H1 (cell line): Measurements from ENCODE around the gene TBC1D2. TPM values are rescaled to one million over a fixed set of nuclear protein-coding genes. Genes with fewer than 3 reads are reported as not detected.
A peak's percentile ranks its signal among the peaks of the same experiment; 100 is the strongest.

Experiments
- CTCF ChIA-PET: fragments of 300-600 bp; sonication (Branson Sonifier 250); formaldehyde crosslinking; loops from one replicate; lab custom pipeline; 2021; ENCODE audit not compliant: partially characterized antibody; lab: Charles Lee
- POLR2A ChIA-PET: fragments of 300-600 bp; sonication (Branson Sonifier 250); formaldehyde crosslinking; loops from one replicate; lab custom pipeline; 2021; ENCODE audit warnings: inconsistent platforms; ENCODE audit not compliant: partially characterized antibody; lab: Charles Lee
- DNase-seq, 2 experiments: peaks; one replicate each; pipeline versions ENCODE4 v3.0.0 to v3.0.0-alpha.2; 2010 to 2022; ENCODE audit warnings: low spot score in 2 of 2, low read depth in 1 of 2, mixed read lengths in 1 of 2
- FAIRE-seq: peaks from 2 replicates; lab custom pipeline; 2011; peaks lifted over from hg19 to GRCh38; lab: Jason Lieb, UNC
- H2AFZ ChIP-seq: 2 replicates; pipeline ENCODE4 v1.8.1; 2012; ENCODE audit warnings: low read length, inconsistent platforms
- H2AK5ac ChIP-seq: 2 replicates; pipeline ENCODE4 v1.6.1; 2013; ENCODE audit warnings: low read depth, low read length
- H2BK120ac ChIP-seq: replicated peaks from 2 replicates; pipeline ENCODE3; 2013; ENCODE audit warnings: low read depth, low read length, inconsistent platforms
- H2BK12ac ChIP-seq: 2 replicates; pipeline ENCODE4 v1.6.1; 2013; ENCODE audit warnings: low read depth, low read length
- H2BK15ac ChIP-seq: 2 replicates; pipeline ENCODE4 v1.6.1; 2013; ENCODE audit warnings: low read length
- H2BK20ac ChIP-seq: 2 replicates; pipeline ENCODE4 v1.6.1; 2013; ENCODE audit warnings: low read length
- H2BK5ac ChIP-seq: 2 replicates; pipeline ENCODE4 v1.6.1; 2013; ENCODE audit warnings: low read depth, low read length
- H3K14ac ChIP-seq: 2 replicates; pipeline ENCODE4 v1.6.1; 2013; ENCODE audit warnings: inconsistent platforms; ENCODE audit not compliant: insufficient read length
- H3K18ac ChIP-seq: 2 replicates; pipeline ENCODE4 v1.6.1; 2013; ENCODE audit warnings: low read length; ENCODE audit errors: extremely low read depth
- H3K23ac ChIP-seq: 2 replicates; pipeline ENCODE4 v1.6.1; 2013; ENCODE audit warnings: inconsistent platforms; ENCODE audit not compliant: insufficient read length
- H3K23me2 ChIP-seq: 2 replicates; pipeline ENCODE4 v1.6.1; 2013; ENCODE audit warnings: low read depth, low read length
- H3K27ac ChIP-seq: 2 replicates; pipeline ENCODE4 v1.6.1; 2011; ENCODE audit warnings: low read depth, low read length, inconsistent platforms
- H3K27me3 ChIP-seq, 4 experiments: replicated peaks in 1 of 4; 1 replicate in 1 of 4; 2 replicates in 3 of 4; pipeline versions ENCODE4 v1.6.1 to v1.8.1; 2011 to 2013; ENCODE audit warnings: low read length in 3 of 4, mild to moderate bottlenecking in 3 of 4, inconsistent platforms in 2 of 4, mixed read lengths in 2 of 4, moderate library complexity in 1 of 4; ENCODE audit not compliant: control insufficient read depth in 3 of 4, insufficient read depth in 3 of 4; ENCODE audit errors: extremely low read depth in 1 of 4
- H3K36me3 ChIP-seq, 4 experiments: 2 replicates each; pipeline versions ENCODE4 v1.6.1 to v1.8.1; 2011 to 2013; ENCODE audit warnings: mild to moderate bottlenecking in 4 of 4, low read length in 3 of 4, moderate library complexity in 2 of 4, control low read depth in 1 of 4, inconsistent platforms in 1 of 4; ENCODE audit not compliant: insufficient read depth in 4 of 4, control insufficient read depth in 2 of 4
- H3K4ac ChIP-seq: replicated peaks from 2 replicates; pipeline ENCODE3; 2013; ENCODE audit warnings: low read length, low read depth, mixed read lengths, inconsistent platforms; ENCODE audit not compliant: insufficient read length
- H3K4me1 ChIP-seq, 4 experiments: replicated peaks in 1 of 4; 1 replicate in 1 of 4; 2 replicates in 3 of 4; pipeline versions ENCODE4 v1.6.1 to v1.8.1; 2011 to 2013; ENCODE audit warnings: low read length in 3 of 4, inconsistent platforms in 2 of 4, mixed read lengths in 1 of 4; ENCODE audit not compliant: insufficient read depth in 4 of 4, control insufficient read depth in 3 of 4
- H3K4me2 ChIP-seq, 2 experiments: 2 replicates each; pipeline versions ENCODE4 v1.6.1 to v1.8.1; 2011 to 2013; ENCODE audit warnings: low read depth in 2 of 2, low read length in 2 of 2, control low read depth in 1 of 2, inconsistent platforms in 1 of 2, mild to moderate bottlenecking in 1 of 2; ENCODE audit not compliant: insufficient read depth in 1 of 2
- H3K4me3 ChIP-seq, 4 experiments: fragments of 200-600, 300-600 bp in 1 of 4; sonication (generic), shearing (Covaris generic), sonication (Bioruptor Twin) in 1 of 4; 2 replicates each; pipeline versions ENCODE4 v1.5.1 to v1.8.1; 2011 to 2016; ENCODE audit warnings: low read length in 4 of 4, low read depth in 3 of 4, control low read depth in 2 of 4, inconsistent platforms in 2 of 4, mild to moderate bottlenecking in 2 of 4, mixed read lengths in 1 of 4, moderate library complexity in 1 of 4; ENCODE audit not compliant: insufficient read depth in 2 of 4; ENCODE audit errors: extremely low read depth in 1 of 4
- H3K56ac ChIP-seq: replicated peaks from 2 replicates; pipeline ENCODE3; 2013; ENCODE audit warnings: low read depth, mild to moderate bottlenecking, mixed read lengths, low read length, inconsistent platforms; ENCODE audit not compliant: insufficient read length
- H3K79me1 ChIP-seq: 2 replicates; pipeline ENCODE4 v1.6.1; 2013; ENCODE audit warnings: low read depth, low read length, control low read depth
- H3K79me2 ChIP-seq, 2 experiments: 2 replicates each; pipeline versions ENCODE4 v1.6.1 to v1.8.1; 2012 to 2013; ENCODE audit warnings: low read length in 2 of 2, mild to moderate bottlenecking in 2 of 2, inconsistent platforms in 1 of 2; ENCODE audit not compliant: insufficient read depth in 2 of 2, control insufficient read depth in 1 of 2
- H3K9ac ChIP-seq, 4 experiments: replicated peaks in 1 of 4; 1 replicate in 1 of 4; 2 replicates in 3 of 4; pipeline versions ENCODE4 v1.6.1 to v1.8.1; 2011 to 2013; ENCODE audit warnings: low read depth in 3 of 4, low read length in 3 of 4, control low read depth in 2 of 4, mild to moderate bottlenecking in 2 of 4, moderate library complexity in 2 of 4, inconsistent platforms in 1 of 4; ENCODE audit errors: extremely low read depth in 1 of 4
- H3K9me3 ChIP-seq, 2 experiments: 2 replicates each; pipeline versions ENCODE4 v1.6.1 to v1.8.1; 2012 to 2013; ENCODE audit warnings: mild to moderate bottlenecking in 2 of 2, moderate library complexity in 2 of 2, control low read depth in 1 of 2, inconsistent platforms in 1 of 2, low read depth in 1 of 2, low read length in 1 of 2, mixed read lengths in 1 of 2; ENCODE audit not compliant: insufficient read depth in 2 of 2
- H4K20me1 ChIP-seq, 2 experiments: replicated peaks in 1 of 2; 2 replicates each; pipeline versions ENCODE3 to v1.8.1; 2011 to 2013; ENCODE audit warnings: inconsistent platforms in 2 of 2, low read length in 2 of 2, mild to moderate bottlenecking in 1 of 2; ENCODE audit not compliant: insufficient read depth in 2 of 2, control insufficient read depth in 1 of 2
- H4K5ac ChIP-seq: 2 replicates; pipeline ENCODE4 v1.6.1; 2013; ENCODE audit warnings: low read length, low read depth, mixed read lengths, inconsistent platforms; ENCODE audit not compliant: insufficient read length
- H4K8ac ChIP-seq: 2 replicates; pipeline ENCODE4 v1.8.0; 2013; ENCODE audit warnings: mild to moderate bottlenecking, moderate library complexity, low read length, inconsistent platforms; ENCODE audit not compliant: insufficient read depth; ENCODE audit errors: extremely low read depth
- H4K91ac ChIP-seq: replicated peaks from 2 replicates; pipeline ENCODE3; 2013; ENCODE audit warnings: low read length, mixed read lengths, inconsistent platforms; ENCODE audit not compliant: insufficient read length
- EP300 ChIP-seq, 2 experiments: IDR thresholded peaks; 1 replicate in 1 of 2; 2 replicates in 1 of 2; pipeline ENCODE4 v1.6.1; 2011 to 2012; ENCODE audit warnings: low read depth in 2 of 2, low read length in 2 of 2, mild to moderate bottlenecking in 2 of 2, borderline replicate concordance in 1 of 2, inconsistent platforms in 1 of 2, moderate library complexity in 1 of 2
- EZH2 ChIP-seq: fragments of 200-600 bp; sonication (generic); IDR thresholded peaks from 2 replicates; pipeline ENCODE4 v1.7.1; 2012; ENCODE audit warnings: low read depth, mild to moderate bottlenecking, moderate library complexity, low read length, inconsistent platforms; ENCODE audit not compliant: severe bottlenecking
- JUN ChIP-seq: IDR thresholded peaks from 2 replicates; pipeline ENCODE4 v1.6.1; 2011; ENCODE audit warnings: low read depth, mild to moderate bottlenecking, improper control_type of control experiment, low read length
- KDM5A ChIP-seq: fragments of 200-600 bp; IDR thresholded peaks from 2 replicates; pipeline ENCODE4 v1.7.1; 2012; ENCODE audit warnings: mild to moderate bottlenecking, low read length, inconsistent platforms, mixed read lengths
- RNF2 ChIP-seq: fragments of 200-900, 300-1000 bp; sonication (generic); IDR thresholded peaks from 2 replicates; pipeline ENCODE4 v1.7.1; 2016; ENCODE audit warnings: borderline replicate concordance, low read depth, mild to moderate bottlenecking, antibody characterized with exemption, low read length; ENCODE audit not compliant: poor library complexity, severe bottlenecking; ENCODE audit errors: missing control alignments
- SP4 ChIP-seq: IDR thresholded peaks from 2 replicates; pipeline ENCODE4 v1.6.1; 2012; ENCODE audit warnings: low read length, inconsistent platforms
- TAF7 ChIP-seq: optimal IDR thresholded peaks from 2 replicates; pipeline ENCODE3; 2011; ENCODE audit warnings: low read depth, mild to moderate bottlenecking, inconsistent platforms, low read length, moderate library complexity, borderline replicate concordance
- TBP ChIP-seq: IDR thresholded peaks from 2 replicates; pipeline ENCODE4 v1.6.1; 2011; ENCODE audit warnings: low read depth, low read length, improper control_type of control experiment
- WGBS, 2 experiments: shearing (Covaris generic) in 1 of 2; methylation state at CpG; one replicate each; pipeline versions ENCODE4 v1.1.6 to v1.1.7; 2013 to 2015; ENCODE audit warnings: low lambda C conversion rate in 2 of 2, mixed read lengths in 2 of 2, inconsistent platforms in 1 of 2, low coverage in 1 of 2, missing lambda C conversion rate in 1 of 2; ENCODE audit not compliant: insufficient replicate concordance in 2 of 2, insufficient coverage in 1 of 2, insufficient read length in 1 of 2; ENCODE audit errors: extremely low coverage in 1 of 2, missing lambda C conversion rate in 1 of 2; 5-methylcytosine and 5-hydroxymethylcytosine counted together
- polyA plus RNA-seq, 7 experiments: library from polyadenylated mRNA; depleted of rRNA in 3 of 7; stranded (reverse) in 5 of 7; unstranded in 2 of 7; fragments of >200 nt in 5 of 7; fragments of 200-250 nt in 2 of 7; gene quantifications; 1 replicate in 5 of 7; 2 replicates in 1 of 7; 4 replicates in 1 of 7; pipeline versions ENCODE4 v1.2.1 to v1.2.3, GENCODE V29; 2011 to 2013; ENCODE audit warnings: missing spikeins in 2 of 7, mixed read lengths in 2 of 7
- total RNA-seq: library from RNA; stranded (reverse); fragmentation: NEBNext Ultra II Directional; extraction: Animal tissue kit (Norgen Biotek cat#: 25700); gene quantifications from 2 replicates; pipeline ENCODE4 v1.2.1, GENCODE V29; 2021
- TF ChIP-seq, protein P1 (sequence below): IDR thresholded peaks from 2 replicates; pipeline ENCODE4 v1.6.1; 2012; ENCODE audit warnings: inconsistent platforms

Gene TBC1D2
- total and polyA plus RNA-seq, 2 of the 8 experiments (the other 6 are each of a cell fraction or from before 2014, with no cell fraction given) = 7.4 TPM

GRCh38 chr9:98190757-98191105 lies 64.7 kb downstream of the TBC1D2 start:
- Histone ChIP-seq H3K36me3 (no peaks in the 10 kb centered on the region), H4K20me1 (peaks cover 2 to 6% of the 10 kb centered on the region in 2 experiments), H4K5ac (no peak overlapping the region), H3K4ac (no peak overlapping the region), H3K56ac (no peak overlapping the region), H2BK12ac (no peak overlapping the region), H3K9ac (no peak overlapping the region), H3K23me2 (peaks cover 13% of the 10 kb centered on the region), H4K8ac (no peak overlapping the region), H2BK15ac (no peak overlapping the region), H2AK5ac (no peak overlapping the region), H3K4me1 (peaks cover under 1 to 16% (median 7%) of the 10 kb centered on the region in 4 experiments), H3K79me1 (peaks cover 6% of the 10 kb centered on the region; the same call in 1 of the 2 replicates), H3K79me2 (peaks cover 0 to 3% of the 10 kb centered on the region in 2 experiments; a peak in 2 of 4 replicates), H2BK20ac (no peak overlapping the region), H2BK5ac (no peak overlapping the region), H2BK120ac (no peak overlapping the region), H2AFZ (no peak overlapping the region), H3K18ac (no peak overlapping the region), H3K14ac (no peak overlapping the region), H4K91ac (no peak overlapping the region), H3K27ac (no peak overlapping the region), H3K23ac (no peak overlapping the region), H3K9me3 (no peaks in the 10 kb centered on the region), H3K27me3 (peaks cover 0 to 7% (median 3%) of the 10 kb centered on the region in 4 experiments; a peak in 2 of 7 replicates), H3K4me2 (peak overlapping the region in 1 of 2 experiments; percentile 68; a peak in 1 of 4 replicates), H3K4me3 (no peak overlapping the region)
- TF ChIP-seq JUN (no peak), TAF7 (no peak), EZH2 (no peak), EP300 (IDR thresholded peaks at IDR 0.05; ENCODE audit: borderline replicate concordance in 1 of 2, low read depth in 2 of 2, low read length in 2 of 2) (no peak), KDM5A (no peak), RNF2 (no peak), SP4 (no peak), TBP (no peak)
- TF ChIP-seq, protein P1, sequence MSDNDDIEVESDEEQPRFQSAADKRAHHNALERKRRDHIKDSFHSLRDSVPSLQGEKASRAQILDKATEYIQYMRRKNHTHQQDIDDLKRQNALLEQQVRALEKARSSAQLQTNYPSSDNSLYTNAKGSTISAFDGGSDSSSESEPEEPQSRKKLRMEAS = no peak
- POLR2A ChIA-PET = interaction anchor here (1.9 kb wide), 1 partner anchor 8 kb away, joined by 5 read pairs; no protein-coding TSS in a partner anchor
- 94% methylated on average over 5 of the region's 5 CpGs; no CpG with 5 or more reads in 1 of the 2 experiments for WGBS, 2 experiments
- CTCF ChIA-PET = interaction anchor here (1.0 to 1.5 kb wide), 6 partner anchors 11 to 104 kb away, joined by 3 to 8 read pairs (median 4); no protein-coding TSS in a partner anchor
- DNase-seq = no peak
- FAIRE-seq = no peak
